Measurements from ENCODE around the gene ADH1B. TPM values are rescaled to one million over a fixed set of nuclear protein-coding genes. Genes with fewer than 3 reads are reported as not detected.
"Not testable (repeated sequence)": the region's sequence is repeated elsewhere in the genome, so short reads cannot be mapped to it uniquely, and the experiment has no call there.

Gene ADH1B
- total RNA-seq, 1 experiment from 2014 or later, result not detected

- Histone ChIP-seq H3K9me2 (replicated peaks; ENCODE audit: low read length) (no peaks in the 10 kb centered on the region), H3K4me2 (ENCODE audit: low read length) (no peak within 1 kb of the TSS), H3K9me3 (ENCODE audit: low read length) (no peaks in the 10 kb centered on the region), H3K4me1 (ENCODE audit: insufficient read depth, low read length) (no peaks in the 10 kb centered on the region), H3K4me3 (ENCODE audit: low read length) (no peak within 1 kb of the TSS), H2AFZ (ENCODE audit: low read length) (no peak within 1 kb of the TSS), H3K27me3 (ENCODE audit: low read length) (no peaks in the 10 kb centered on the region), H3K9ac (ENCODE audit: low read length) (no peak within 1 kb of the TSS), H4K20me1 (ENCODE audit: low read length) (no peaks in the 10 kb centered on the region), H3K36me3 (ENCODE audit: low read depth, low read length) (no peaks in the 10 kb centered on the region), H3K27ac (ENCODE audit: low read length) (no peak within 1 kb of the TSS), H3F3A (ENCODE audit: low read length, unreplicated experiment) (no peaks in the 10 kb centered on the region), H3K79me2 (ENCODE audit: low read length) (no peaks in the 10 kb centered on the region)
- ATAC-seq (no peak), DNase-seq (no peak)
- CTCF ChIA-PET, result no interaction called here
- TF ChIP-seq EZH2phosphoT487 (IDR thresholded peaks at IDR 0.05; ENCODE audit: borderline replicate concordance, low read length) (no peak), CTCF (conservative IDR thresholded peaks at IDR 0.05; ENCODE audit: low read depth, low read length) (no peak), EZH2 (IDR thresholded peaks at IDR 0.05; ENCODE audit: low read length, unreplicated experiment) (no peak)
- BruUV-seq (replicated peaks), result no TSS peak
- intact Hi-C loops (cut with micrococcal nuclease), result no loop called here
- POLR2A ChIA-PET (ENCODE audit: unreplicated experiment), result no interaction called here
Observed at GRCh38 chr4:99352602-99353537, 31.7 kb upstream of the ADH1B start, which contains the start of gene ADH1C. ADH1C (minus strand) TSS chr4:99352746; CDS start chr4:99352675, 71 bp downstream.

GRCh38 chr4:99351487-99351886 is 30.3 kb upstream of the ADH1B start:
- H3F3A ChIP-seq (ENCODE audit: low read length, unreplicated experiment), result no peaks in the 10 kb centered on the region
- no peak for TF ChIP-seq EZH2phosphoT487 (IDR thresholded peaks at IDR 0.05; ENCODE audit: borderline replicate concordance, low read length)
- H3K4me3 ChIP-seq (ENCODE audit: low read length), result no peak overlapping the region
- DNase-seq (no peak), ATAC-seq (no peak)
- ChIA-PET CTCF (no interaction called here), POLR2A (ENCODE audit: unreplicated experiment) (no interaction called here)
- H3K9me2 ChIP-seq (replicated peaks; ENCODE audit: low read length), result no peaks in the 10 kb centered on the region
- BruUV-seq (replicated peaks), result no TSS peak
- no peak overlapping the region for H2AFZ ChIP-seq (ENCODE audit: low read length)
- H3K79me2 ChIP-seq (ENCODE audit: low read length), result no peaks in the 10 kb centered on the region
- no peak overlapping the region for H3K27ac ChIP-seq (ENCODE audit: low read length)
- H3K27me3 ChIP-seq (ENCODE audit: low read length), result no peaks in the 10 kb centered on the region
- H3K4me1 ChIP-seq (ENCODE audit: insufficient read depth, low read length), result no peaks in the 10 kb centered on the region
- H3K4me2 ChIP-seq (ENCODE audit: low read length), result no peak overlapping the region
- no peaks in the 10 kb centered on the region for H3K36me3 ChIP-seq (ENCODE audit: low read depth, low read length)
- intact Hi-C loops (cut with micrococcal nuclease), result no loop called here
- no peaks in the 10 kb centered on the region for H3K9me3 ChIP-seq (ENCODE audit: low read length)
- H4K20me1 ChIP-seq (ENCODE audit: low read length), result no peaks in the 10 kb centered on the region
- H3K9ac ChIP-seq (ENCODE audit: low read length), result no peak overlapping the region

DNA sequence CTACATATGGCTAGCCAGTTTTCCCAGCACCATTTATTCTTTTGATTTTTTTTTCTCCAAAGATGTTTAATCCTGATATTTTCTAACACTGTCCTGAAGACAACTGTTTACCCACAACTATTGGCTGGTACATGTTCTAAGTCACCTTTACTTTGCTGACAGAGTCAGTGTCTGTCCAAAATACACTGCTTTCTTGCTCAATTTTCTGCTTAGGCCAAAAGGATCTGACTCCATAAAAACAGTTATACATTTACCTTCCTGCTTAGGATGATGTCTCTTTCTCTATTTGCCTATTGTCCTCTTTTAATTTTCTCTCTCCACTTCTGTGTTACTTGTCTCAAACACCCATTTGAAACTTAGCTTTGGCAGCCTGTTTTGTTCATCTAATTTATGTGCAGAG is 28.1 kb upstream of the ADH1B start:
- no peak for ATAC-seq
- Histone ChIP-seq H3K4me1 (ENCODE audit: insufficient read depth, low read length) (no peaks in the 10 kb centered on the region), H3K27me3 (ENCODE audit: low read length) (peaks cover 6% of the 10 kb centered on the region; the same call in 1 of the 2 replicates), H3K4me3 (ENCODE audit: low read length) (no peak overlapping the region), H3F3A (ENCODE audit: low read length, unreplicated experiment) (no peaks in the 10 kb centered on the region), H2AFZ (ENCODE audit: low read length) (no peak overlapping the region), H3K9ac (ENCODE audit: low read length) (no peak overlapping the region), H3K9me3 (ENCODE audit: low read length) (no peaks in the 10 kb centered on the region), H3K4me2 (ENCODE audit: low read length) (no peak overlapping the region), H3K9me2 (replicated peaks; ENCODE audit: low read length) (no peaks in the 10 kb centered on the region), H4K20me1 (ENCODE audit: low read length) (no peaks in the 10 kb centered on the region), H3K36me3 (ENCODE audit: low read depth, low read length) (no peaks in the 10 kb centered on the region), H3K27ac (ENCODE audit: low read length) (no peak overlapping the region), H3K79me2 (ENCODE audit: low read length) (no peaks in the 10 kb centered on the region)
- POLR2A ChIA-PET (ENCODE audit: unreplicated experiment), result interaction anchor here (0.7 kb wide), 1 partner anchor 46 kb away, joined by 4 read pairs; no protein-coding TSS in a partner anchor
- no peak for TF ChIP-seq EZH2 (IDR thresholded peaks at IDR 0.05; ENCODE audit: low read length, unreplicated experiment)
- no peak for DNase-seq
- BruUV-seq (replicated peaks), result no TSS peak
- intact Hi-C loops (cut with micrococcal nuclease), result no loop called here
- CTCF ChIA-PET, result no interaction called here

DNA sequence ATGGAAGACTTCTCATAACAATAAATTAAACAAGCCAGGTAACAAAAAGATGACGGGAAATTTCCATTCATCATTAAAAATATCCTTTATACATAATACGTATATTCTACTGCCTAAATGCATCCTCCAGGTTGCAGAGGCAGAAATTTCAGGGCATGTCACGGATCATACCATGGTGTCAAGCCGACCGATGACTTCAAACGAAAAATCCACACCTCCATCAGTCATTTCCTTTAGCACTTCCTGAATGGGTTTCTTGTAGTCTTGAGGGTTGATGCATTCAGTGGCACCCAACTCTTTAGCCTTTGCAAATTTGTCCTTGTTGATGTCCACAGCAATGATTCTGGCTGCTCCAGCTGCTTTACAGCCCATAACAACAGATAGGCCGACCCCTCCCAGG is 21.4 kb upstream of the ADH1B start:
- H3K9ac ChIP-seq (ENCODE audit: low read length); DNase-seq; ATAC-seq; POLR2A ChIA-PET (ENCODE audit: unreplicated experiment); BruUV-seq (replicated peaks); H3K4me2 ChIP-seq (ENCODE audit: low read length); H3K27ac ChIP-seq (ENCODE audit: low read length); intact Hi-C loops (cut with micrococcal nuclease); H3K36me3 ChIP-seq (ENCODE audit: low read depth, low read length); H3K4me3 ChIP-seq (ENCODE audit: low read length); H3K9me2 ChIP-seq (replicated peaks; ENCODE audit: low read length); H3K9me3 ChIP-seq (ENCODE audit: low read length); H3K4me1 ChIP-seq (ENCODE audit: insufficient read depth, low read length); CTCF ChIA-PET; H4K20me1 ChIP-seq (ENCODE audit: low read length); H3F3A ChIP-seq (ENCODE audit: low read length, unreplicated experiment); H3K79me2 ChIP-seq (ENCODE audit: low read length); H2AFZ ChIP-seq (ENCODE audit: low read length): not testable (repeated sequence)
- peaks cover 13% of the 10 kb centered on the region; the same call in 1 of the 2 replicates for H3K27me3 ChIP-seq (ENCODE audit: low read length)
